Esophagus (tissue), 2 donors: ENCODE results near the gene ZDHHC14. TPM values are rescaled to one million over a fixed set of nuclear protein-coding genes. Genes with fewer than 3 reads are reported as not detected.
"Not testable (repeated sequence)": the region's sequence is repeated elsewhere in the genome, so short reads cannot be mapped to it uniquely, and the experiment has no call there.

ENCODE experiments used
- H3K27ac ChIP-seq, 2 donors: one replicate each; pipeline ENCODE4 v1.5.1; 2013; ENCODE audit warnings: low read depth in 2 of 2, mild to moderate bottlenecking in 2 of 2, inconsistent platforms in 1 of 2, low read length in 1 of 2, moderate library complexity in 1 of 2
- H3K27me3 ChIP-seq, 2 donors: one replicate each; pipeline ENCODE4 v1.6.1; 2013; ENCODE audit warnings: low read length in 2 of 2, control low read depth in 1 of 2, mild to moderate bottlenecking in 1 of 2; ENCODE audit not compliant: insufficient read depth in 2 of 2, control insufficient read depth in 1 of 2
- H3K36me3 ChIP-seq, 2 donors: one replicate each; pipeline ENCODE4 v1.6.1; 2013; ENCODE audit warnings: low read length in 1 of 2; ENCODE audit not compliant: control insufficient read depth in 2 of 2, insufficient read depth in 2 of 2
- H3K4me1 ChIP-seq, 2 donors: one replicate each; pipeline ENCODE4 v1.6.1; 2013; ENCODE audit warnings: low read length in 1 of 2; ENCODE audit not compliant: control insufficient read depth in 2 of 2, insufficient read depth in 2 of 2
- H3K4me3 ChIP-seq, 2 donors: one replicate each; pipeline ENCODE4 v1.5.1; 2013; ENCODE audit warnings: low read length in 2 of 2, mild to moderate bottlenecking in 2 of 2, low read depth in 1 of 2, moderate library complexity in 1 of 2
- H3K9me3 ChIP-seq, 2 donors: one replicate each; pipeline ENCODE4 v1.6.1; 2013; ENCODE audit warnings: mild to moderate bottlenecking in 2 of 2, low read depth in 1 of 2, low read length in 1 of 2, moderate library complexity in 1 of 2; ENCODE audit not compliant: control insufficient read depth in 2 of 2, insufficient read depth in 1 of 2
- WGBS, 2 donors: extraction: QIAGEN DNeasy Blood & Tissue Kit; methylation state at CpG; one replicate each; pipeline ENCODE4 v1.1.7; 2013; 5-methylcytosine and 5-hydroxymethylcytosine counted together
- polyA plus RNA-seq, 2 donors: library from polyadenylated mRNA; stranded (reverse); fragments of 200-250 nt; gene quantifications; one replicate each; pipeline ENCODE4 v1.2.3, GENCODE V29; 2013
- donor health status: healthy with polysubstance abuse.
- donor health status: Bipolar disorder and iron deficiency.

Gene ZDHHC14
- polyA plus RNA-seq, 2 donors = 2.9 to 3.7 TPM

GRCh38 chr6:157457787-157458186, 76.8 kb downstream of the ZDHHC14 start:
- Histone ChIP-seq H3K27ac (no peak overlapping the region), H3K9me3 (no peaks in the 10 kb centered on the region), H3K4me1 (no peaks in the 10 kb centered on the region), H3K27me3 (no peaks in the 10 kb centered on the region), H3K36me3 (no peaks in the 10 kb centered on the region), H3K4me3 (no peak overlapping the region)
- WGBS, 2 donors = 86 to 91% methylated on average over 6 of the region's 6 CpGs

GRCh38 chr6:157459327-157459726, 78.3 kb downstream of the ZDHHC14 start:
- Histone ChIP-seq H3K27me3 (no peaks in the 10 kb centered on the region), H3K4me3 (no peak overlapping the region), H3K27ac (no peak overlapping the region), H3K4me1 (no peaks in the 10 kb centered on the region), H3K9me3 (no peaks in the 10 kb centered on the region), H3K36me3 (no peaks in the 10 kb centered on the region)
- WGBS, 2 donors = 85 to 89% methylated on average over 5 of the region's 5 CpGs

GRCh38 chr6:157460182-157460999, 79.4 kb downstream of the ZDHHC14 start:
- H3K4me3 ChIP-seq = no peak overlapping the region
- no peaks in the 10 kb centered on the region for H3K27me3 ChIP-seq
- 78 to 79% methylated on average over 9 of the region's 9 CpGs for WGBS, 2 donors
- no peaks in the 10 kb centered on the region for H3K4me1 ChIP-seq
- no peaks in the 10 kb centered on the region for H3K9me3 ChIP-seq
- H3K27ac ChIP-seq = no peak overlapping the region
- no peaks in the 10 kb centered on the region for H3K36me3 ChIP-seq

GRCh38 chr6:157461000-157461915, 80.3 kb downstream of the ZDHHC14 start:
- Histone ChIP-seq H3K9me3 (no peaks in the 10 kb centered on the region), H3K27me3 (no peaks in the 10 kb centered on the region), H3K4me3 (no peak overlapping the region), H3K27ac (no peak overlapping the region), H3K36me3 (no peaks in the 10 kb centered on the region), H3K4me1 (no peaks in the 10 kb centered on the region)
- WGBS, 2 donors = 65 to 72% methylated on average over 17 of the region's 17 CpGs

- Histone ChIP-seq H3K27me3 (no peaks in the 10 kb centered on the region), H3K27ac (no peak overlapping the region), H3K36me3 (no peaks in the 10 kb centered on the region), H3K4me3 (no peak overlapping the region), H3K9me3 (no peaks in the 10 kb centered on the region), H3K4me1 (no peaks in the 10 kb centered on the region)
- WGBS, 2 donors = 88 to 92% methylated on average over 6 of the region's 6 CpGs
Observed at GRCh38 chr6:157462956-157463742, 82.2 kb downstream of the ZDHHC14 start.

GRCh38 chr6:157463743-157464135, 82.7 kb downstream of the ZDHHC14 start:
- not testable (repeated sequence) for H3K4me3 ChIP-seq, H3K4me1 ChIP-seq, H3K36me3 ChIP-seq, H3K27ac ChIP-seq, H3K9me3 ChIP-seq, H3K27me3 ChIP-seq
- 93 to 98% methylated on average over 4 of the region's 4 CpGs for whole genome bisulfite sequencing, 2 donors

GRCh38 chr6:157464653-157465535, 83.9 kb downstream of the ZDHHC14 start:
- no peaks in the 10 kb centered on the region for H3K36me3 ChIP-seq
- no peak overlapping the region for H3K27ac ChIP-seq
- H3K4me3 ChIP-seq = no peak overlapping the region
- no peaks in the 10 kb centered on the region for H3K27me3 ChIP-seq
- H3K4me1 ChIP-seq = no peaks in the 10 kb centered on the region
- WGBS, 2 donors = 92 to 93% methylated on average over 11 of the region's 11 CpGs
- H3K9me3 ChIP-seq = no peaks in the 10 kb centered on the region

GRCh38 chr6:157466342-157466648, 85.3 kb downstream of the ZDHHC14 start:
- WGBS, 2 donors = 95 to 96% methylated on average over 4 of the region's 4 CpGs
- H3K4me3 ChIP-seq = no peak overlapping the region
- no peaks in the 10 kb centered on the region for H3K9me3 ChIP-seq
- no peaks in the 10 kb centered on the region for H3K36me3 ChIP-seq
- H3K27me3 ChIP-seq = no peaks in the 10 kb centered on the region
- no peak overlapping the region for H3K27ac ChIP-seq
- H3K4me1 ChIP-seq = no peaks in the 10 kb centered on the region

- not testable (repeated sequence) for H3K27ac ChIP-seq, H3K36me3 ChIP-seq, H3K4me1 ChIP-seq, H3K4me3 ChIP-seq, H3K27me3 ChIP-seq, H3K9me3 ChIP-seq
- 86 to 93% methylated on average over 6 of the region's 6 CpGs for WGBS, 2 donors
Observed at GRCh38 chr6:157467339-157467738, 86.3 kb downstream of the ZDHHC14 start.
